NT2/D1 (cell line): ENCODE data around the gene ELF2.
"Not testable (repeated sequence)": the region's sequence is repeated elsewhere in the genome, so short reads cannot be mapped to it uniquely, and the experiment has no call there.

Source experiments
- YY1 ChIP-seq: IDR thresholded peaks from 2 replicates; pipeline ENCODE4 v1.6.1; 2011; ENCODE audit not compliant: insufficient read length, insufficient read depth
- ZNF274 ChIP-seq: IDR thresholded peaks from 2 replicates; pipeline ENCODE4 v1.6.1; 2011; ENCODE audit warnings: mild to moderate bottlenecking, low read depth, low read length

- not testable (repeated sequence) for TF ChIP-seq ZNF274, YY1
Observed at GRCh38 chr4:139197214-139197613, 20.2 kb upstream of the ELF2 start.
